Measurements from ENCODE around the gene KLF16. TPM values are rescaled to one million over a fixed set of nuclear protein-coding genes. Genes with fewer than 3 reads are reported as not detected.
"Not testable (repeated sequence)": the region's sequence is repeated elsewhere in the genome, so short reads cannot be mapped to it uniquely, and the experiment has no call there.

The KLF16 gene
- total RNA-seq, 6 experiments from 2014 or later, result 37.7 to 48.3 (median 41.6) TPM

GRCh38 chr19:1893791-1894190, 30.4 kb upstream of the KLF16 start:
- H3K27ac Mint-ChIP-seq, result no peak overlapping the region
- H3K9me3 Mint-ChIP-seq, result no peaks in the 10 kb centered on the region
- no peak for DNase-seq
- H3K4me3 Mint-ChIP-seq, result no peak overlapping the region
- H3K36me3 Mint-ChIP-seq (ENCODE audit: low read depth), result no peaks in the 10 kb centered on the region
- H3K27me3 Mint-ChIP-seq (ENCODE audit: insufficient read depth), result peaks cover 2% of the 10 kb centered on the region
- TF ChIP-seq CTCF (IDR thresholded peaks at IDR 0.05), result no peak
- H3K4me1 Mint-ChIP-seq (ENCODE audit: low read depth), result peaks cover 7% of the 10 kb centered on the region

GRCh38 chr19:1889907-1890306, 26.5 kb upstream of the KLF16 start:
- H3K4me3 Mint-ChIP-seq, result no peak overlapping the region

GRCh38 chr19:1888385-1888784, 25.0 kb upstream of the KLF16 start:
- H3K4me1 Mint-ChIP-seq (ENCODE audit: low read depth), result peaks cover 9% of the 10 kb centered on the region
- TF ChIP-seq CTCF (IDR thresholded peaks at IDR 0.05), result no peak
- no peaks in the 10 kb centered on the region; the same call in 1 of the 2 replicates for H3K36me3 Mint-ChIP-seq (ENCODE audit: low read depth)
- H3K4me3 Mint-ChIP-seq, result no peak overlapping the region
- DNase-seq, result no peak
- no peaks in the 10 kb centered on the region for H3K9me3 Mint-ChIP-seq
- peaks cover 2% of the 10 kb centered on the region for H3K27me3 Mint-ChIP-seq (ENCODE audit: insufficient read depth)
- H3K27ac Mint-ChIP-seq, result no peak overlapping the region

More at GRCh38 chr19:1889907-1890306, 26.5 kb upstream of the KLF16 start:
- no peaks in the 10 kb centered on the region for H3K4me1 Mint-ChIP-seq (ENCODE audit: low read depth)
- TF ChIP-seq CTCF (IDR thresholded peaks at IDR 0.05), result no peak
- H3K27me3 Mint-ChIP-seq (ENCODE audit: insufficient read depth), result peaks cover 2% of the 10 kb centered on the region
- no peak overlapping the region for H3K27ac Mint-ChIP-seq
- no peaks in the 10 kb centered on the region for H3K36me3 Mint-ChIP-seq (ENCODE audit: low read depth)
- H3K9me3 Mint-ChIP-seq, result no peaks in the 10 kb centered on the region
- no peak for DNase-seq

GRCh38 chr19:1886360-1886759, 23.0 kb upstream of the KLF16 start:
- DNase-seq; H3K36me3 Mint-ChIP-seq (ENCODE audit: low read depth); H3K27me3 Mint-ChIP-seq (ENCODE audit: insufficient read depth); H3K4me3 Mint-ChIP-seq; H3K9me3 Mint-ChIP-seq; H3K27ac Mint-ChIP-seq: not testable (repeated sequence)
- H3K4me1 Mint-ChIP-seq (ENCODE audit: low read depth), result peaks cover 21% of the 10 kb centered on the region

GRCh38 chr19:1885398-1886119, 22.2 kb upstream of the KLF16 start, which contains the start of gene ABHD17A:
ABHD17A (minus strand) TSS chr19:1885496; CDS start chr19:1881566, 3,930 bp downstream.
- H3K4me3 Mint-ChIP-seq, result peak within 1 kb of the TSS; percentile 95
- not testable (repeated sequence) for H3K27me3 Mint-ChIP-seq (ENCODE audit: insufficient read depth); H3K36me3 Mint-ChIP-seq (ENCODE audit: low read depth); H3K9me3 Mint-ChIP-seq
- H3K4me1 Mint-ChIP-seq (ENCODE audit: low read depth), result peaks cover 21% of the 10 kb centered on the region
- peak; percentile 86 for DNase-seq
- peak within 1 kb of the TSS; percentile 82 for H3K27ac Mint-ChIP-seq

- Mint-ChIP-seq H3K9me3 (no peaks in the 10 kb centered on the region), H3K36me3 (ENCODE audit: low read depth) (no peaks in the 10 kb centered on the region; the same call in 1 of the 2 replicates), H3K4me3 (peak overlapping the region; percentile 95), H3K4me1 (ENCODE audit: low read depth) (peaks cover 21% of the 10 kb centered on the region), H3K27me3 (ENCODE audit: insufficient read depth) (no peaks in the 10 kb centered on the region; the same call in 1 of the 2 replicates), H3K27ac (peak overlapping the region; percentile 82)
- TF ChIP-seq CTCF (IDR thresholded peaks at IDR 0.05), result no peak
- no peak for DNase-seq
These were observed 21.4 kb upstream of the KLF16 start for GRCh38 chr19:1884719-1885334.

Data from HFFc6 (cell line).